Stimulated activated CD8-positive, alpha-beta memory T cell treated with anti-CD3 and anti-CD28 coated beads, Interleukin-12 subunit alpha, Interleukin-12 subunit beta, amount 100 ng/mL, for 4 hours (primary cell): ENCODE data around the gene DYTN.

Experiments
- DNase-seq: peaks from one replicate; pipeline ENCODE4 v3.0.0-alpha.2; 2020; ENCODE audit warnings: low read depth

Gene DYTN

GRCh38 chr2:206700156-206700555 is 18.0 kb downstream of the DYTN start:
- no peak for DNase-seq

DNA sequence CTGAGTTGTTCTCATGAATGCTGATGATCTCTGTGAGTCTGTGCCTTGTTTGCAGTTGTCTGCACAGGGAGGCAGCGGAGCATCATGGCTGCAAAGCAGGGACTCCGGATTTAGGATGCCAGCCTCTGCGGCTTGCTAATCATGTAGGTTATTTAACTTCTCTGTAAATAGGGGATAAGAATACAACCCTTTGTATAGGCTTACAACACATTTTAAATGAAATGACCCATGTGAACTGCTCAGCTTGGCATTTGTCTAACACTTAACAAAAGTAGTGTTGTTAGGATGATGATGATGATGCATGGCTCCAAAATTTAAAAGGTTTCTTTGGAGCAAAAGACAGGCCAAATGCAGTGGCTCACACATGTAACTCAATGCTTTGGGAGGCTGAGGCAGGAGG is 19.4 kb downstream of the DYTN start:
- no peak for DNase-seq

GRCh38 chr2:206696910-206697309 is 21.3 kb downstream of the DYTN start:
- DNase-seq, result no peak

DNA sequence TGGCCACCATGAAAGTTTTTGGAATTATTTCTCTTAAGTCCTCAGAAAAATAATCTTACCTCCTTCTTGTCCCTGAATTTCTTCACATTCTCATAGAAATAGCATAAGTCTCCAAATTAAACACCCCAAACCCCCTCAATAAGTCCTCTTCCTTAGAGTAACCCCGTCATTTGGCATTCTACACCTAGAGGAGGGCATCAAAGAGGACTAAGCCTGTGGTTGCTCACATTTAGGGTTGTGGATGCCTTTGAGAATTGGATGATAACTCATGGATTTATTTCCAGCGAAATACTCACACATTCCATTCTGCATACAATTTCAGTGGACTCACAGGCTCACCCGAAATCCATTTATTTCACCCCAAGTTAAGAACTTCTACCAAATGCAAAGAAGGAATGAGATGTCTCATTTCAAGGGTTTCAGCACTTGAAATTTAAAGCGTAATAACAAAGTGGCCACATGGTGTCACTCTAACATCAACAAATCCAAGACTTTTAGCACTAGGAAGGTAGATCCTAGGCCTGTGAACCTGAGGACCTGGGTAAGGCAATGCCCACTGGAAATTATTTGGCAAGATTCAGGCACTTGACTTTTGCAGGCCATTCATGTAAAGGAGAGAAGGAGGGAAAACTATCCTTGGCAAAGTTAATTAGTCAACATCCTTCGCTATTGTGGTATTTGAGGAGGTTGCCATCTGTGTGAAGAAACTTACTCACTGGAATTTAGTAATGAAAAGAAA is 24.6 kb downstream of the DYTN start:
- DNase-seq, result no peak

DNA sequence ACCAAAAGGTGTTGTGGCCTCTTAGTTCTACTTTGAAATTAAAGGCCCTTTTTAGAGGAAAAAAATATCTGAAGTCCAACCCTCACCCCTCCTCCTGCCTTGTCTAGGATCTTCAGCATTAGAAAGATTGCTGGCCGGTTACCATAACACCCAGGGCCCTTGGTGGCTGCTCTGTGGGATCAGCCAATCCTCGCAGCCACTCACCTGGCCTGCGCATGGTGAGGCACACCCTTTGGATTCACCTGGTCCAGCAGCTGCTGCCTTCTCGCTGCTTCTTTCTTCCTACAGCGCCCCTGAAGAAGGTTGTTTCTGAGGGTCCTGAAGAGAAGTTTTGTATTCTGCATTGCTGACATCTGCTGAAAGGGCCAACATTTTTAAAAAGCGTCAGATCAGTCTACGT is 25.2 kb downstream of the DYTN start:
- DNase-seq, result no peak

DNA sequence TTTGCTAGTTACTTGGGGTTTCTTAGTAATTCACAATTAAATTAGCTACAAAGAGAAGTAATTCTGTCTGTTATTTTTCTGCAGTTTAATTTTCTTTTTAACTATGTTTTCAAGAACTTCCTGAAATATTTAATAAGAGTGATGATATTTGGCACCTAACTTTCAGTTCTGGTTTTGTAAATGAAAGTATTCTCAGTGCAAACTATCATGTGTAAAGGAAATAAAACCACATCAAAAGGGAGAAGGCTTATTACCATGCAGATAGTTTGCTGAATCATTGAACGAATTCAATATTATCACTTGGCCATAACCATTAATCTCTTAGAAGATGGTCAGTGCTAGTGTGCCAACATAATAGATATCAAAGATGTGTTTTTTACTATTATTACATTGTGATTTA is 29.2 kb downstream of the DYTN start:
- DNase-seq, result no peak

DNA sequence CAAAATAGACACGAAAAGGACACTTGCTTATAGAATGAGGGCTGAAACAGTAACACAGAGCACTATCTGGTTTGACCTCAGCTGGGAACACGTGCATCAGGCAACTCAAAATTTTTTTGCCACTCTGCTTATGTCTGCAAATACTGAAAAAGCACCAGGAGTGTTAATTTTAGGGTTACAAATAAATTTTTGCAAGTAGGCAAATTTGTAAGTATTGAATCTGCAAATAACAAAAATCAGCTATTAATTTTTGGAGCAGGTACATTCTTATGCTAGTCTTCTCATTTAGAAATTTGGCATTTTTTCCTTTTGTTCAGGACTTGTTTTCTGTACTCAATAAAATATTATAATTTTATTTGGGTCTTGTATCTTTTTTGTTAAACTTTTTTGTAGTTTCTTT is 29.7 kb downstream of the DYTN start:
- no peak for DNase-seq

DNA sequence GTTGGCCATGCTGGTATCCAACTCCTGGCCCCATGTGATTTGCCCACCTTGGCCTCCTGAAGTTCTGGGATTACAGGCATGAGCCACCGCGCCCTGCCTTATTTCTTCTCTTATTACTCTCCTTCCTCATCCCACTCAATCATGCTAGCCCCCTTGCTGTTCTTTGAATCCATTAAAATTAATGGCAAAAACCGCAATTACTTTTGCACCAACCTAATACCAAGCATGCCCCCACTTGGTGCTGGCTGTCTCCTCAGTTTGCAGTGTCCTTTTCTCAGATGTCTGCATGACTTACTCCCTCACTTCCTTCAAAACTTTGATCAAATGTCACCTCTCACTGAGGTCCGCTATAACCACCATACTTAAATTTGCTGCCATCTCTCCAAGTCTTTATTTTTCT is 34.6 kb downstream of the DYTN start:
- no peak for DNase-seq

DNA sequence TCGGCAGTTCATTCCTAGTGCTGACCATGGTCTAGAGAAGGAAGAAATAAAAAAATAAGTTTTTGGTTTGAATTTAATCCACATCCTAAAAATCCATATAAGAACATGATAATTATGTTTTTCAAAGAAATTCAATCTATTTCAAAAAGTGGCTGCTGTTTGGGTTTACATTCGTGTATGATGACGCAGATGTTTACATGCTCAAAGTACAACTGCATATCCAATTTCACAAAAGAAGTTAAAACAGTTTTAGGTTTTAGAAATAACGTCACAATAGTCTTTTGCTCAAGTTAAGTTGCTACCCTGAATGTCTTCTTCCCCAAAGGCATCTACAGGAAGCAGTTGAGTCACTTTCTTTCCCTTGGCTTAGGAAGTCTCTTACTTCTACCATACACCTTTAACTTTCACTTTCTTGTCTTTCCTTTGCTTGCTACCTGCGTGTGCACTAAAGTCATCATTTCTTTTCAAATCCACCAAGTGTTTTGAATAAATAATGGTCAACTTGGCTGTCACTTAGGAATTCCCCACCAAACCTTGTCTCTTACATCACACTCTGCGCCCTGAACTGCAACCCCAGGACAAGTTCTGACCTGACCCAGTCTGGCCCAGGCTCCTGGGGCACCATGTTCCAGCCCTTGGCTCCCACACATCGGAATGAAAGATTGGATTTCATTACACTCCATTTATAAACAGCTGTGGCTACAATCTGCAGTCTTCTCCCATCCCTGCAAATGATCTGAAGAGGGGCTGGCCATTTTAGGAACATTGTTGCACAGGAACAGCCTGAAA is 47.5 kb downstream of the DYTN start:
- DNase-seq, result no peak

GRCh38 chr2:206665251-206665650 is 52.9 kb downstream of the DYTN start:
- no peak for DNase-seq

- no peak for DNase-seq
Measured at GRCh38 chr2:206657087-206657486, 61.1 kb downstream of the DYTN start.

GRCh38 chr2:206647985-206648384 is 70.2 kb downstream of the DYTN start:
- no peak for DNase-seq

DNA sequence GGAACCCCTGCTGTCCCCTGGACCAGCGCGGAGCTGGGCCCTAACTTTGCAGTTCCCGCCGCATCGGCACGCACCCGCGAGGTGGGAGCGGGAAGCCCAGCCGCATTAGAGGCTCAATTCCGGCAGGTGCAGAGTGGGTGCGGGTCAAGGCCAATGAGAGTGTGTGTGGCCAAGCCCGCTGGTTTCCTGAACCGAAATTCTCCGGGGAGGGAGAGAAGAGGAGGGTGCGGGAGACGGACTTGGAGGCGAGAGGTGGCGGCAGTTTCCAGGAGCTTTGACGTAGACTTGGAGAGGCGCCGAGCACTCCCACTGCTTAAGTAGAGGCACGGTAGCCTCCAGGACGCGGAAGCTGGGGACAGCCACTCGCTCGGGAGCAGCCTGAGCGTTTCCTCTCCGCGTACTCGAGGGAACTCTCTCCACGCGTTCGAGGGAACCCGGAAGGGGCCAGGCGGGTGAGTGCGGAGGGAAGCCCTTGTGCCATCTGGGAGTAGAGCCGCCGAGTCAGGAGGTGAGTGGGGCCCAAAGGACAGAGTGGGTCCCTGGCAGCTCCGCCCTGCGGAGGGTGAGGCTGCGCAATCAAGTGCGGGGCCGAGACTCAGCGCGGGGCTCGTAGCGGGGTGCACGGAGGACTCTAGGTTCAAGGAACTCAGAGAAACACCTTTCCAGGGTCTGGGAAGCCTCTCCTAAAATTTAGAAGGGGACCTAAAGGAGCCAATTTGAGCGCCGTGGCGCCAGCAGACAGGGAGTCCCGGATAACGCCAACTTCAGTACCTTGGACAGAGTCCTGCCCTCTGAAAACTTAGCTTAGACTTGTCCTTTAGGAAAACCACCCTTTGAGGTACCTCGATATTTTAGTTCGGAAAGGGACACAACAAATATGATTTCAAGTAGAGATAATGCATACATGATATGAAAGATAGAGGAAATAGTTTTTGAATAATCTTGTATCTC is 75.8 kb downstream of the DYTN start, which contains the start of gene FAM237A:
TSS of gene FAM237A (plus strand) at position 413 of the 951 bp plus-strand sequence. CDS start 1,750 bp downstream, outside the sequence.
- no peak for DNase-seq

DNA sequence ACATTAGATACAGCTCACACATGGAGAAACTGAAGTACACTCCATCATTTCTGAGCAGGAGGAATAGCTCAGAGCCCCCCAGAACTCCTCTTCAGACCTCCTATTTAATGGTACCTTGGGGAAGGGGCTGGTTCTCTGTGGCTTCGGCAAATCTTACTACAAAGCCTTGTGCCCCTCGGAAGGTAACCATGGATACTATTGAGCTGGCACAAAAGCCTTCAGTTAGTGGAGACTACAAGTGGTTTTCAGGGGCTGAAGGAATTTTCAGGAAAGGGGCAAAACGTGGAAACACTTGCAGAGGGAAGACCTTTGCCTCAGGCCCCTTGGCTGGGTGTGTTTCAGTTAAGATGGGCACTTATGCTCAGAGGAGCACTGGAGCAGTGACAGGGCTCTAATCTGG is 77.0 kb downstream of the DYTN start:
- DNase-seq, result no peak

GRCh38 chr2:206639636-206640035 is 78.6 kb downstream of the DYTN start:
- no peak for DNase-seq

GRCh38 chr2:206635015-206635414 is 83.2 kb downstream of the DYTN start:
- no peak for DNase-seq

DNA sequence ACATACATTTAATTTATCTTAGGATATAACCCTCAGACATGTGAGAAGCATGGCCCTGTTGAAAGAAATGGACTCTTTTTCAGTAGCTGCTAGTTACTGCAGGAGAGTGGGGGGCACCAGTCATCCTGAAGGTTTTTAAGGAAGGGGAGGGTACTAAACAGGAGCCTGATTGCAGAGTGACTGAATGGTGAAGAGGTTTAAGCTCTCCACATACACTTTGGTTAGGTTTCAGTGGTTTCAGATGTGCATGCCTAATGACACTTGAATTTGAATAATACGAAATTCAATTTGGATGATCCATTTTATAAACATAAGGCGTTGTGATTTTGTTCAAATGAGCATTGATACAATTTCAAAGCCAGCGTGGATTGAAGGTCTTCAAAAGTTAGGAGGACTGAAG is 86.9 kb downstream of the DYTN start:
- DNase-seq, result no peak

- no peak for DNase-seq
Measured at GRCh38 chr2:206627632-206628031, 90.6 kb downstream of the DYTN start.

GRCh38 chr2:206626108-206626507 is 92.1 kb downstream of the DYTN start:
- DNase-seq, result no peak

- DNase-seq, result no peak
Measured at GRCh38 chr2:206619011-206619410, 99.2 kb downstream of the DYTN start.

DNA sequence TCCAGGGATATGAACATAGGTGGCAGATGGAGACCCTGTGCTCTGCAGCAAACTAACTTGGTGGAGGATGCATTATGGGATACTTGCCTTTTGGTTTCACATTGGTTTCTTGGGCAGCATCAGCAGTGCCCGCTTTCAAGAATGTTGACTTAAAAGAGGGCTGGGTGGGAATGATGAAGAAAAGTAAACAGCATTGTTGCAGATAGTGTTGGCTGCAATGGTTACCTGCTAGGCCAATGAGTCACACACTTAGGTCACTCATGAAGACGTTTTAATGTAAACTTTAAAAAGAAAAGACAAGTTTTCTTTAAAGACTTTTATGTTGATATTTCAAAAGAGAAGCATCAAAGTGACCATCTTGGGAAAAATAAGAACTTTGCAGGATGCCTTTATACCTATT is 102.0 kb downstream of the DYTN start:
- DNase-seq, result no peak

DNA sequence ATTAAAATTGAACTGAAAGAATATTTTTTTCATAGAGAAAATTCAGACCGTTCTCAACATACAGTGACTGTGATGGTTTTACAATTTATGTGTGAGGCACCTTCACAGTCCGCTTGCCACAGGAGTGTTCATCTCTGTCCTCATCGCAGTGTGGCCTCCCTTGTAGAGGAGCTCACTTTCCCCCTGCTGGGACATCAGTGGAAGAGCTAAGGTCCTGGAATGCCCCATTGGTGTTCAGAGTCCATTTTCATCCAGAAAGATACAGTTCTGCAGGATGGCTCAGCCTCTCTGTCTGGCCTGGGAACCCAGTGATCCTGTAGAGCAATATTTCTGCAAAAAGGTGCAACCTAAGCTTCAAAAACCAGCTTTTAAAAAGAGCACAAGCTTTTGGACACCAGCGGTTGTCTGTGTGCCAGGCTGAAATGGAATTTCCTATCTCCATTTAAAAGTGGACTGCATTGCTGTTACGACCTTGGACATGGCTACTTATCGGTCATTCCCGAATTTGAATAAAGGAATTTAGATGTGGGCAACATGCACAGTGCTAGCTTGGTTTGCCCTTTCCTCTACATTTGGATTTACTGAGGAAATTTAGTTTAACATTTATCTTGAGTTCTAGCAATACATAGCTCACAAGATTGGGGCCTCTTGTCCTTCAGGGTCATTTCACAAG is 102.6 kb downstream of the DYTN start:
- no peak for DNase-seq
